Measurements from ENCODE around the gene PDE4D.

Gene PDE4D

DNA sequence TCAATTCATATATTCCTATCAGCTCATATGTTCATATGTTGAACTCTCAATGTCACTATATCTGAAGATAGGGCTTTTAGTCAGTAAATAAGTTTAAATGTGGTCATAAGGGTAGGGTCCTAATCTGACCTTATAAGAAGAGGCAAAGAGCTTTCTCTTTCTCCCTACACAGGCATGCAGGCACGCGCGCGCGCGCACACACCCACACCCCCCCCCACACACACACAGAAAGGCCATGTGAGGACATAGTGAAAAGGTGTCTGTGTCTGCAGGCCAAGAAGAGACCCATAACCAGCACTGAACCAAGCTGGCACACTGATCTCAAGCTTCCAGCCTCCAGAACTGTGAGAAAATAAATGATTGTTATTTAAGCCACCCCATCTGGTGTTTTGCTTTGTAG is 76.0 kb downstream of the PDE4D start:
- Histone ChIP-seq H3K27me3 (ENCODE audit: control insufficient read depth, insufficient read depth, low read length) (no peaks in the 10 kb centered on the region), H3K4me1 (ENCODE audit: control insufficient read depth, insufficient read depth, low read length) (no peaks in the 10 kb centered on the region), H3K9me3 (ENCODE audit: control insufficient read depth, low read length) (no peaks in the 10 kb centered on the region), H3K36me3 (ENCODE audit: control insufficient read depth, insufficient read depth, low read length) (no peaks in the 10 kb centered on the region), H3K9ac (ENCODE audit: low read length) (no peak overlapping the region), H3K4me3 (ENCODE audit: low read length) (no peak overlapping the region)

GRCh38 chr5:59816654-59817300 is 76.7 kb downstream of the PDE4D start:
- Histone ChIP-seq H3K4me1 (ENCODE audit: control insufficient read depth, insufficient read depth, low read length) (no peaks in the 10 kb centered on the region), H3K9ac (ENCODE audit: low read length) (no peak overlapping the region), H3K27me3 (ENCODE audit: control insufficient read depth, insufficient read depth, low read length) (no peaks in the 10 kb centered on the region), H3K4me3 (ENCODE audit: low read length) (no peak overlapping the region), H3K36me3 (ENCODE audit: control insufficient read depth, insufficient read depth, low read length) (no peaks in the 10 kb centered on the region), H3K9me3 (ENCODE audit: control insufficient read depth, low read length) (no peaks in the 10 kb centered on the region)

- H3K4me1 ChIP-seq (ENCODE audit: control insufficient read depth, insufficient read depth, low read length), result no peaks in the 10 kb centered on the region
- H3K36me3 ChIP-seq (ENCODE audit: control insufficient read depth, insufficient read depth, low read length), result no peaks in the 10 kb centered on the region
- H3K27me3 ChIP-seq (ENCODE audit: control insufficient read depth, insufficient read depth, low read length), result peaks cover 5% of the 10 kb centered on the region
- H3K4me3 ChIP-seq (ENCODE audit: low read length), result no peak overlapping the region
- no peak overlapping the region for H3K9ac ChIP-seq (ENCODE audit: low read length)
- no peaks in the 10 kb centered on the region for H3K9me3 ChIP-seq (ENCODE audit: control insufficient read depth, low read length)
Observed at GRCh38 chr5:59814537-59814872, 79.0 kb downstream of the PDE4D start.

GRCh38 chr5:59813761-59814536 is 79.6 kb downstream of the PDE4D start:
- H3K9me3 ChIP-seq (ENCODE audit: control insufficient read depth, low read length), result no peaks in the 10 kb centered on the region
- no peaks in the 10 kb centered on the region for H3K4me1 ChIP-seq (ENCODE audit: control insufficient read depth, insufficient read depth, low read length)
- H3K4me3 ChIP-seq (ENCODE audit: low read length), result no peak overlapping the region
- no peaks in the 10 kb centered on the region for H3K36me3 ChIP-seq (ENCODE audit: control insufficient read depth, insufficient read depth, low read length)
- peaks cover 5% of the 10 kb centered on the region for H3K27me3 ChIP-seq (ENCODE audit: control insufficient read depth, insufficient read depth, low read length)
- no peak overlapping the region for H3K9ac ChIP-seq (ENCODE audit: low read length)

DNA sequence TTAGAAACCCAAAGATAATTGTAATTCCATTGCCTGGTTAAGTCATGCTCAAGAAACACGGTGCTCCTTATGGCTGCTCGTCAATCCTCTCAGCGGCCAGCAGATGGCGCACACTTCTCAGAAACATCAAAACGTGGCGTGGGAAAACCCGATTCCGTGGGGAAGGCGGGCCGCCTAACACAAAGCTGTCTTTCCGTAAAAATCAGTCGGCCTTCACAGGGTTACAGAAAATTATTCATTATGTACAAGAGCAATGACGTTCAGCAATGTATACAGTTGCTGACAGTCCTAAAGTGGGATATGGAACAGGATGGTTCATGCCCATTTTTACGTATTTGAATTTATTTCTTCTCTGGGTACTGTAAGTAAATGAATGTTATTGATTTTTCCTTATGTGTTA is 83.5 kb downstream of the PDE4D start:
- H3K4me3 ChIP-seq (ENCODE audit: low read length), result no peak overlapping the region
- no peak overlapping the region for H3K9ac ChIP-seq (ENCODE audit: low read length)
- no peaks in the 10 kb centered on the region for H3K36me3 ChIP-seq (ENCODE audit: control insufficient read depth, insufficient read depth, low read length)
- no peaks in the 10 kb centered on the region for H3K9me3 ChIP-seq (ENCODE audit: control insufficient read depth, low read length)
- peaks cover 5% of the 10 kb centered on the region for H3K27me3 ChIP-seq (ENCODE audit: control insufficient read depth, insufficient read depth, low read length)
- H3K4me1 ChIP-seq (ENCODE audit: control insufficient read depth, insufficient read depth, low read length), result no peaks in the 10 kb centered on the region

- Histone ChIP-seq H3K36me3 (ENCODE audit: control insufficient read depth, insufficient read depth, low read length) (no peaks in the 10 kb centered on the region), H3K9ac (ENCODE audit: low read length) (no peak overlapping the region), H3K4me3 (ENCODE audit: low read length) (no peak overlapping the region), H3K9me3 (ENCODE audit: control insufficient read depth, low read length) (no peaks in the 10 kb centered on the region), H3K27me3 (ENCODE audit: control insufficient read depth, insufficient read depth, low read length) (peaks cover 5% of the 10 kb centered on the region), H3K4me1 (ENCODE audit: control insufficient read depth, insufficient read depth, low read length) (no peaks in the 10 kb centered on the region)
Observed at GRCh38 chr5:59807806-59808205, 85.7 kb downstream of the PDE4D start.

DNA sequence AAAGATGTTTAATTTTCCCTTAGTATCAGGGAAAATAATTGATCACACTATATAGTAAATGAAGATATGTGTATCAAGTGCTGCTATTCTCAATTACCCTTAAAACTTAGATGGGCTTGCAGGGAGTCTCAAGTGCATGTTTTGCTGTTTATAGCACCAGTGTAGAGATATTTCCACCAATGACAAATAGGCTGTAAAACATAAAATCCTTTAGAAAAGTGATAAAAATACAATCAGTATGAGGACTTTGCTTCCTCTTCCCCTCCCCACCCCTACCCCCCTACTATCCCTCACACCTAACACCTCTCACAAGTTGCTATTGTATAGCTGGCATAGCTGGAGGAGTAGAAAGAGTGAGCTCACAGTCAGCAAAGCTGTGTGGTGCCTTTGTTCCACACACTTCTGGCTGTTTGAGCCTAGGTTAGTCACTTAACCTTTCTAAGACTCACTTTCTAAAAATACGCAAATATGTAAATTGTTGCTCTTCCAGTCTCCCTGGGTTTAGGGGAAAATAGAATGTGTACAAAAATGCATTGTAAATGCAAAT is 93.1 kb downstream of the PDE4D start:
- Histone ChIP-seq H3K36me3 (ENCODE audit: control insufficient read depth, insufficient read depth, low read length) (no peaks in the 10 kb centered on the region), H3K4me3 (ENCODE audit: low read length) (no peak overlapping the region), H3K9ac (ENCODE audit: low read length) (no peak overlapping the region), H3K27me3 (ENCODE audit: control insufficient read depth, insufficient read depth, low read length) (no peaks in the 10 kb centered on the region), H3K9me3 (ENCODE audit: control insufficient read depth, low read length) (no peaks in the 10 kb centered on the region), H3K4me1 (ENCODE audit: control insufficient read depth, insufficient read depth, low read length) (peaks cover 5% of the 10 kb centered on the region)

DNA sequence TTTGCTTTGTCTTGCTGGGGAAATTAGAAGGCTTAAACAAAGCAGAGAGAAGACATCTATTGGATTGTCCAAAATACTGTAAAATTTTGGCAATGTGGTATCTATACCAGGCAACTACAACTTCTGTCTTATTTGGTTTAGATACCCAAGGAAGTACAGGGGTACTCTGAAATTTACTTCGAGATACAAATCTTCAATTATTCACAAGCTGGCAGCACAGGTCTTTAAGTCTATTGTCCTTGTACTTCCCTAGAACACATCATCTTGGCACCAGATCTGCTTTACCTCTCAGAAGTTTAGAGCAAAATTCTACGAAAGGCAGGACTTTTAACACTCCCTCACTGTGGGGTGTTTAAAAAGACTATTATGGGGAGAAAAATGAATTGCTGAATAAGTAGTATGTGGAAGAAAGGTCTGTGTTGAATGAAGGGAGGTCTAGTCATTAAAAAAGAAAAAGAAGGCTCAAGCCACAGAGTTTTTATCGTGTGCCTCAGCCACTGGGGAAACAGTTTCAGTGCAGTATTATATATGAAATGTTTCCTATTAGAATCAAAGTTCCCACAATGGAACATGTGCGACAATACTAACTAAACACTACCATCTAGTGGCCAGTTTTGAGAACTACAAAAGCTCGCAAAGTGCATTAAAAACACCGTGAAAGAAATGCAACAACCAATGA is 93.7 kb downstream of the PDE4D start:
- Histone ChIP-seq H3K4me1 (ENCODE audit: control insufficient read depth, insufficient read depth, low read length) (peaks cover 5% of the 10 kb centered on the region), H3K9ac (ENCODE audit: low read length) (peak overlapping the region; percentile 3), H3K4me3 (ENCODE audit: low read length) (no peak overlapping the region), H3K36me3 (ENCODE audit: control insufficient read depth, insufficient read depth, low read length) (no peaks in the 10 kb centered on the region), H3K9me3 (ENCODE audit: control insufficient read depth, low read length) (no peaks in the 10 kb centered on the region), H3K27me3 (ENCODE audit: control insufficient read depth, insufficient read depth, low read length) (no peaks in the 10 kb centered on the region)

- Histone ChIP-seq H3K9ac (ENCODE audit: low read length) (no peak overlapping the region), H3K4me3 (ENCODE audit: low read length) (no peak overlapping the region), H3K36me3 (ENCODE audit: control insufficient read depth, insufficient read depth, low read length) (no peaks in the 10 kb centered on the region), H3K9me3 (ENCODE audit: control insufficient read depth, low read length) (no peaks in the 10 kb centered on the region), H3K4me1 (ENCODE audit: control insufficient read depth, insufficient read depth, low read length) (peaks cover 5% of the 10 kb centered on the region), H3K27me3 (ENCODE audit: control insufficient read depth, insufficient read depth, low read length) (no peaks in the 10 kb centered on the region)
Observed at GRCh38 chr5:59798862-59799667, 94.5 kb downstream of the PDE4D start.

GRCh38 chr5:59795141-59795540 is 98.4 kb downstream of the PDE4D start:
- Histone ChIP-seq H3K9ac (ENCODE audit: low read length) (no peak overlapping the region), H3K4me3 (ENCODE audit: low read length) (no peak overlapping the region), H3K27me3 (ENCODE audit: control insufficient read depth, insufficient read depth, low read length) (no peaks in the 10 kb centered on the region), H3K9me3 (ENCODE audit: control insufficient read depth, low read length) (no peaks in the 10 kb centered on the region), H3K4me1 (ENCODE audit: control insufficient read depth, insufficient read depth, low read length) (peaks cover 5% of the 10 kb centered on the region), H3K36me3 (ENCODE audit: control insufficient read depth, insufficient read depth, low read length) (no peaks in the 10 kb centered on the region)

- Histone ChIP-seq H3K9me3 (ENCODE audit: control insufficient read depth, low read length) (no peaks in the 10 kb centered on the region), H3K36me3 (ENCODE audit: control insufficient read depth, insufficient read depth, low read length) (no peaks in the 10 kb centered on the region), H3K9ac (ENCODE audit: low read length) (no peak overlapping the region), H3K4me3 (ENCODE audit: low read length) (no peak overlapping the region), H3K4me1 (ENCODE audit: control insufficient read depth, insufficient read depth, low read length) (no peaks in the 10 kb centered on the region), H3K27me3 (ENCODE audit: control insufficient read depth, insufficient read depth, low read length) (no peaks in the 10 kb centered on the region)
Observed at GRCh38 chr5:59792983-59793585, 100.4 kb downstream of the PDE4D start.

All from mucosa of stomach (tissue), 1 donor.